Melanocyte of skin (primary cell): ENCODE measurements around the gene OR10Z1. TPM values are rescaled to one million over a fixed set of nuclear protein-coding genes. Genes with fewer than 3 reads are reported as not detected.

Source experiments
- total RNA-seq, 2 donors: library from RNA; depleted of rRNA; stranded (reverse); fragments of >200 nt; gene quantifications; 2 replicates each; pipeline ENCODE4 v1.2.3, GENCODE V29; 2012

OR10Z1 gene, protein sequence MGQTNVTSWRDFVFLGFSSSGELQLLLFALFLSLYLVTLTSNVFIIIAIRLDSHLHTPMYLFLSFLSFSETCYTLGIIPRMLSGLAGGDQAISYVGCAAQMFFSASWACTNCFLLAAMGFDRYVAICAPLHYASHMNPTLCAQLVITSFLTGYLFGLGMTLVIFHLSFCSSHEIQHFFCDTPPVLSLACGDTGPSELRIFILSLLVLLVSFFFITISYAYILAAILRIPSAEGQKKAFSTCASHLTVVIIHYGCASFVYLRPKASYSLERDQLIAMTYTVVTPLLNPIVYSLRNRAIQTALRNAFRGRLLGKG
- not detected for total RNA-seq

DNA sequence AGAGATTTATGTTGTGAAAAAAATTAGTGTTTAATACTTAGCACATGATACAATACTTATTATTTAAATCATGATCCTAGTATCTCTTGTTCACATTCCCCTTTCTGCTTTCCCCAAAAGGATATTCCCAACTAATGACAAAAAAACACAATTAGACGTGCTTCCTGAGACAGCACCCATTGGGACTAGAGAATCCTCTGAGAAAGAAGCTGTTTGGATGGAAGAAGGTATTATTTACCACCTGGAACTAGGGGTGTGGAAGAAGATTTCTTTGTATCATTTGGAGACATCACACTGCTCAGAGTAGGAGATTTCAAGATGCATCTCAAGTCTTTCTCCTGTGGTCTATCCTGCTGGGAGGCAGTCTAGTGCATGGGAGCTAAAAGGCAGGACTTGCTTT lies at the start of gene OR10Z1:
OR10Z1 (plus strand) TSS at position 301 of the 400 bp plus-strand sequence. CDS start 1,171 bp downstream, outside the sequence.

DNA sequence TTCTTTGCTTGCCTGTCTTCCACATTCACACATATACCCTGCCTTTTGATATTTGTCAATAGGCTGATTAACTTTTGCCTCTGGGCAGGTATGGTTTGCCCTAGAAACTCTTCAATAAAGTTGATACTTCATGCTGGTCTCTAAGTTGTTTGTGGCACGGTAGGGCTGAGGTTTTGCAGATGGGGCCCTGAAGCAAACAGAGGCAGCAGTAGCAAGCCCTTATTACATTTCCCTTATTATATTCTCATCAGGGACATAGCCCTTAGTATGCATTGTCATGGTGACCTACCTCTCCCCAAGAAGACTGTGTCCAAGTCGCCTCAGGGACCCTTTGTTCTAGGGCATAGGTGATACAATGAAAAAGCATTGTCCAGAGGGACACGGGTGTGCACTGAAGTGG lies 34.6 kb upstream of the OR10Z1 start, which contains the start of gene OR6P1:
OR6P1 (minus strand) TSS at position 101 of the 400 bp plus-strand sequence. CDS start 6,976 bp downstream, outside the sequence.

DNA sequence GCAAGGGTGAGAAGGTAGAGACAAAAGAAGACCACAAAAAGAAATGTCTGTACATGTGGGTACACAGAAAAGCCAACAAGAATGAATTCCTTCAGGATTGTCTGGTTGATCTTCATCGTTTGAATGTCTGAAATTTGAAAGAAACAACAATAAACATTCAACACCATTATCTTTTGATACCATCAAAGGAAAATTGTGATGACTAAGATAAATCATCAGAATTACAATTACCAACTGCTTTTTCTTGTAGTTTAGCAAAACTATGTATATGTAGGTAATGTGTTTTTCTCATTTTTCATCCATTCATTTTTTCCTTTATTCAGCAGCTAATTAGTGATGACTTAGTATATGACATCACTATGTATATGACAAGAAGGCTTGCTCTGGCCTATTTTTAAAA lies 25.3 kb upstream of the OR10Z1 start, which contains the start of gene OR10X1:
OR10X1 (minus strand) TSS at position 167 of the 400 bp plus-strand sequence; CDS start at position 167, 0 bp downstream.

Other genes with a start within 250 kb of the OR10Z1 start
- not detected for gene OR10T2, start 205.8 kb upstream of the OR10Z1 start, total RNA-seq
- not detected for gene OR10K2, start 179.0 kb upstream of the OR10Z1 start, total RNA-seq
- not detected for gene OR10K1, start 143.4 kb upstream of the OR10Z1 start, total RNA-seq
- not detected for gene OR10R2, start 133.0 kb upstream of the OR10Z1 start, total RNA-seq
- not detected for gene OR6Y1, start 50.9 kb upstream of the OR10Z1 start, total RNA-seq
- gene OR6P1, start 34.7 kb upstream of the OR10Z1 start, total RNA-seq: not detected
- gene OR10X1, start 25.4 kb upstream of the OR10Z1 start, total RNA-seq: not detected
- under 1 TPM; under 0.01 TPM for gene SPTA1, start 81.4 kb downstream of the OR10Z1 start, total RNA-seq
- not detected for gene OR6K2, start 95.4 kb downstream of the OR10Z1 start, total RNA-seq
- not detected for gene OR6K3, start 115.5 kb downstream of the OR10Z1 start, total RNA-seq
- not detected for gene OR6K6, start 149.5 kb downstream of the OR10Z1 start, total RNA-seq
- gene OR6N1, start 166.9 kb downstream of the OR10Z1 start, total RNA-seq: not detected
- gene OR6N2, start 175.9 kb downstream of the OR10Z1 start, total RNA-seq: not detected
- not detected for gene MNDA, start 226.1 kb downstream of the OR10Z1 start, total RNA-seq